NOMO-1 treated with DMSO at 0.1 percent for 48 hours (cell line): ENCODE data around the gene LCN2.
A peak's percentile ranks its signal among the peaks of the same experiment; 100 is the strongest.

Source experiments
- DNase-seq: peaks from one replicate; lab custom pipeline; 2025; ENCODE audit not compliant: unreplicated experiment; lab: John Stamatoyannopoulos, UW

Gene LCN2

GRCh38 chr9:128191406-128192046, 42.3 kb downstream of the LCN2 start, which contains the start of gene CIZ1:
Gene CIZ1 (minus strand): TSS chr9:128191572. CDS start chr9:128190857, 715 bp downstream.
- DNase-seq = peak; percentile 57

GRCh38 chr9:128192601-128193371, 43.5 kb downstream of the LCN2 start:
- peak; percentile 74 for DNase-seq

GRCh38 chr9:128193469-128194096, 44.3 kb downstream of the LCN2 start:
- no peak for DNase-seq

- no peak for DNase-seq
Measured at GRCh38 chr9:128201441-128202369, 52.5 kb downstream of the LCN2 start.

GRCh38 chr9:128202648-128203023, 53.4 kb downstream of the LCN2 start:
- DNase-seq = no peak
